GM12892 (cell line): ENCODE data around the gene GFY.

ENCODE experiments used
- DNase-seq: peaks from one replicate; pipeline ENCODE4 v3.0.0; 2011; ENCODE audit not compliant: insufficient read length
- FAIRE-seq: peaks from 2 replicates; lab custom pipeline; 2011; peaks lifted over from hg19 to GRCh38; lab: Jason Lieb, UNC
- POLR2A ChIP-seq: IDR thresholded peaks from 2 replicates; pipeline ENCODE4 v1.6.1; 2011; ENCODE audit warnings: low read depth, low read length, control low read depth
- POLR2AphosphoS5 ChIP-seq: IDR thresholded peaks from 2 replicates; pipeline ENCODE4 v1.6.1; 2011; ENCODE audit warnings: low read depth, low read length, control low read depth
- TAF1 ChIP-seq: IDR thresholded peaks from 2 replicates; pipeline ENCODE4 v1.6.1; 2011; ENCODE audit warnings: low read depth, mild to moderate bottlenecking, control low read depth, low read length, borderline replicate concordance

The GFY gene

GRCh38 chr19:49431330-49431749 lies 6.2 kb downstream of the GFY start:
- TF ChIP-seq TAF1 = no peak
- TF ChIP-seq POLR2AphosphoS5 = no peak
- TF ChIP-seq POLR2A = no peak
- FAIRE-seq (no peak), DNase-seq (no peak)

- DNase-seq (no peak), FAIRE-seq (no peak)
- TF ChIP-seq POLR2AphosphoS5 (no peak), POLR2A (no peak), TAF1 (no peak)
Observed at GRCh38 chr19:49432141-49433073, 7.2 kb downstream of the GFY start.

GRCh38 chr19:49433240-49433901 lies 8.2 kb downstream of the GFY start:
- TF ChIP-seq TAF1 (no peak), POLR2A (no peak), POLR2AphosphoS5 (no peak)
- FAIRE-seq (no peak), DNase-seq (no peak)

- TF ChIP-seq TAF1 = no peak
- no peak for TF ChIP-seq POLR2AphosphoS5
- no peak for TF ChIP-seq POLR2A
- FAIRE-seq (no peak), DNase-seq (no peak)
Observed at GRCh38 chr19:49434907-49435583, 9.9 kb downstream of the GFY start.

GRCh38 chr19:49435670-49436069 lies 10.5 kb downstream of the GFY start:
- no peak for TF ChIP-seq POLR2A
- no peak for TF ChIP-seq POLR2AphosphoS5
- no peak for TF ChIP-seq TAF1
- DNase-seq (no peak), FAIRE-seq (no peak)

- TF ChIP-seq POLR2A (no peak), POLR2AphosphoS5 (no peak), TAF1 (no peak)
- FAIRE-seq (peak; percentile 42), DNase-seq (no peak)
Observed at GRCh38 chr19:49436381-49437017, 11.3 kb downstream of the GFY start.

GRCh38 chr19:49437231-49437630 lies 12.0 kb downstream of the GFY start:
- FAIRE-seq = no peak
- DNase-seq = no peak

GRCh38 chr19:49438261-49438660 lies 13.1 kb downstream of the GFY start:
- TF ChIP-seq POLR2AphosphoS5 (no peak), POLR2A (no peak)
- FAIRE-seq = no peak
- no peak for DNase-seq

More at GRCh38 chr19:49437231-49437630, 12.0 kb downstream of the GFY start:
- no peak for TF ChIP-seq TAF1
- no peak for TF ChIP-seq POLR2A
- no peak for TF ChIP-seq POLR2AphosphoS5

- DNase-seq = no peak
- no peak for FAIRE-seq
- TF ChIP-seq POLR2A (no peak), TAF1 (no peak), POLR2AphosphoS5 (no peak)
Observed at GRCh38 chr19:49439836-49440235, 14.6 kb downstream of the GFY start.

- TF ChIP-seq POLR2A = no peak
- TF ChIP-seq TAF1 = no peak
- no peak for TF ChIP-seq POLR2AphosphoS5
Observed at GRCh38 chr19:49440439-49441209, 15.4 kb downstream of the GFY start.

GRCh38 chr19:49441210-49441959 lies 16.2 kb downstream of the GFY start, which contains the start of gene SLC17A7:
Gene SLC17A7, minus strand, starts transcription at chr19:49441527. Its CDS starts 148 bp downstream, at chr19:49441379.
- DNase-seq = peak; percentile 69
- FAIRE-seq = no peak

More at GRCh38 chr19:49440439-49441209, 15.4 kb downstream of the GFY start:
- FAIRE-seq (no peak), DNase-seq (no peak)

More at GRCh38 chr19:49441210-49441959, 16.2 kb downstream of the GFY start, which contains the start of gene SLC17A7:
- TF ChIP-seq POLR2AphosphoS5 (no peak), POLR2A (no peak), TAF1 (no peak)
